Stimulated activated CD4-positive, alpha-beta T cell treated with anti-CD3 and anti-CD28 coated beads, Interleukin-15, amount 100 ng/mL, for 1 hour (primary cell): Measurements from ENCODE around the gene HDAC4.

ENCODE experiments used
- DNase-seq, 2 donors: peaks; one replicate each; pipeline ENCODE4 v3.0.0-alpha.2; 2020; ENCODE audit warnings: low read depth in 1 of 2, low spot score in 1 of 2

The HDAC4 gene

GRCh38 chr2:239299218-239299939 is 101.4 kb downstream of the HDAC4 start:
- no peak for DNase-seq

GRCh38 chr2:239298116-239298804 is 102.6 kb downstream of the HDAC4 start:
- DNase-seq = peak; percentile 41 to 64

- no peak for DNase-seq
Observed at GRCh38 chr2:239297142-239298004, 103.4 kb downstream of the HDAC4 start.

DNA sequence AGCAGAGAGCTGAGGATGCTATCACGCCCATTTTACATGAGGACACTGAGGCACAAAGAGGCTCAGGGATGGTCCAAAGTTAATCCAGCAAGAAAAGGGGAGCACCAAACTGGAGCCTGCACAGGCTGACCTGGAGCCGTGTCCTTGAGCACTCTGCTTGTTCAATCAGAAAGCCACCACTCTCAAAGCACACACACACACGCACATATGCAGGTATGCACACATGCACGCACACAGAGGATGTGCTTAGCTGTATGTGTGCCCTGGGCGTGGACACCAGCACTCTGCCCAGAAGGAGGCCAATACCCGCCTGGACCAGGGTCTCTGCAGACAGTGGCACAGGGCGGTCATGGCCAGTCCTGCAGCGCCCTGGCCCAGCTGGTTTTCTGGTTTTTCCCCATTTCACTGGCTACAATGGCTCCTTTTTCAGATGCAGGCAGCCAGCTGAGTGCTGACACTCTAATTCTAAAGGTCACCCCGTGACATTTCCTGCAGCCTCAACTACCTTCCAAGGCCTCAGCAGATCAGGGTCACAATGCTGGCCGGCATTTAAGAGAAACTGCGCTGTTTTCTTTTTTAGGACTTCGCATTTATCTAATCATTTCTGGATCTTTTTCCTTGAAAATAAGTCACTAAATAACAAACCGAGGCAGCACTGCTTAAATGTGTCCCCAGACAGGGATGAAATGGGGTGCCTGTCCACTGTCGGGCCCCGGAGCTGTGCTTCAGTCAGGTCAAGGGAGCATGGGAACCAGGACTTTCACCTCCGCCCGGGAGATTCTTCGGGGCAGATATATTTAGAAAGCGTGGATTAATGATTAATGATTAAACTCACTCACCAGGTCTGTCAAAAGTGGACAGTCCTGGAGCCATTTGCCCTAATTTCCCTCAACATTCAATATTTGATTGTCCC is 104.5 kb downstream of the HDAC4 start:
- DNase-seq = no peak

- DNase-seq = no peak
Observed at GRCh38 chr2:239295377-239296019, 105.3 kb downstream of the HDAC4 start.

- DNase-seq = no peak
Observed at GRCh38 chr2:239294571-239295054, 106.2 kb downstream of the HDAC4 start.

DNA sequence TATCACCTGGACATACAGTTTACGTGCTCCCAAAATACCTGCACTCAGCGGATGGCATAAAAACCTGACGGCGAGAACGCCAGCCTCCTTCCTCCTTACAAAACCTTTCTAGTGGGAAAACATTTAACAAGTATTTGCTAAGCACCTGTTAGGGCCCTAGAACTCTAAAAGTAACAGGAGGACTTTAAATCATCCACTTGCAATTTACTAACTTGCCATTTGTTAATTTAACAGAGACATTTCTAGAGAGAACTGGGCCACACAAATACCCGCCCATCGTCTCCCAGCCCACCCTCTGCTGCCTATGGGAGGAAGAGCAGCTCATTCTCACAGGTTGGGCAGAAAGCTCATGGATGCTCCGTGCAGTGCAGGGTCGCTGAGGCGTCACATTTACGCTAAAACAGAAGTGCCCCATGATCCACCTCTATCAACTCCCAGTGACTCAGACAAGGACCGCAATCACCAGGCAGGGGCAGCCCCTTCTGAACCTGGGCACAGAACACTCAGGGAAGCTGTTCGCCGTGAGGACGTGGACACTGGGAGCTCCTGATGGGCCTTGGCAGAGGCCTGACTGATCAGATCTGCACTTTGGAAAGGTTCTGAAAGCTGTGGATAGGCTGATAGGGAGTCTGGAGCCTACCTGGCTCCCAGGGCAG is 106.9 kb downstream of the HDAC4 start:
- peak in 1 of 2 donors; percentile 34 for DNase-seq

- DNase-seq = no peak
Observed at GRCh38 chr2:239292959-239293774, 107.7 kb downstream of the HDAC4 start.

GRCh38 chr2:239292531-239292930 is 108.3 kb downstream of the HDAC4 start:
- DNase-seq = no peak

DNA sequence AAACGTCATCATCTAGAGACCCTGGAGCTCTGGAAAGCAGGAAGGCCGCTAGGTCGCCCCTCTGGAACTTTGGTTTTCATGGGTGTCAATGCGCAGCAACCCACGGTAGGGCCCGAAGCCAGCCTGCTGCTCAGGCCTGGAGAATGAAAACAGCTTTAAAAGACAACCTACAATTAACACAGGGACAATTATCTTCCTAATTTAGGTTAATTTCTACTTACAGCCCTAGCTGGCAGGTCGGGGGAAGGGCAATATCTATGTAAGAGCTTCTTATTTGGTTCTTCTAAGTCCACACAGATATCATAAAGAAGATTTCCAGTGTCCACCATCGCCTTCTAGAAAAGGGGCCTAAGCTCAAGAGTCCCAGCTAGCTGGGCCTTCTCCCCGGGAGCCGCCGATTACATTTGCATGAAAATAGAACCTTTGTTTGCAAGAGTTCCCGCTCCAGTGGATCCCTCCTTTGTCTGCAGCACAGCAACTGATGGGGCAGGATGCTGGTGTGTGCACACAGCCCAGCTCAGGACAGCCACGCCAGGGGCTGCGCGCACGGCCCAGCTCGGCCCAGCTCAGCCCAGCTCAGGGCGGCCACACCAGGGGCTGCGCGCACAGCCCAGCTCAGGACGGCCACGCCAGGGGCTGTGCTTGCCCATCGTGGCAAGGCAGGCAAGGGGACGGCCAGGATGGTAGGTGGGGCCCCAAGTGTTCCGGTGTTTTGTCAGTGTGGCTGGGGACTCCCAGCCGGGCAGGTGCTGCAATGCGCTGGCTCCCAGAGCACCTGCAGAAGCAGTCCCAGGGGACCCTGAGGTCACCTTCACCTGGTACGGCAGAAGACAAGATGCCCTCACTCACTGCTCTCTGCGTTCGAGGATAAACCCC is 109.1 kb downstream of the HDAC4 start:
- no peak for DNase-seq

DNA sequence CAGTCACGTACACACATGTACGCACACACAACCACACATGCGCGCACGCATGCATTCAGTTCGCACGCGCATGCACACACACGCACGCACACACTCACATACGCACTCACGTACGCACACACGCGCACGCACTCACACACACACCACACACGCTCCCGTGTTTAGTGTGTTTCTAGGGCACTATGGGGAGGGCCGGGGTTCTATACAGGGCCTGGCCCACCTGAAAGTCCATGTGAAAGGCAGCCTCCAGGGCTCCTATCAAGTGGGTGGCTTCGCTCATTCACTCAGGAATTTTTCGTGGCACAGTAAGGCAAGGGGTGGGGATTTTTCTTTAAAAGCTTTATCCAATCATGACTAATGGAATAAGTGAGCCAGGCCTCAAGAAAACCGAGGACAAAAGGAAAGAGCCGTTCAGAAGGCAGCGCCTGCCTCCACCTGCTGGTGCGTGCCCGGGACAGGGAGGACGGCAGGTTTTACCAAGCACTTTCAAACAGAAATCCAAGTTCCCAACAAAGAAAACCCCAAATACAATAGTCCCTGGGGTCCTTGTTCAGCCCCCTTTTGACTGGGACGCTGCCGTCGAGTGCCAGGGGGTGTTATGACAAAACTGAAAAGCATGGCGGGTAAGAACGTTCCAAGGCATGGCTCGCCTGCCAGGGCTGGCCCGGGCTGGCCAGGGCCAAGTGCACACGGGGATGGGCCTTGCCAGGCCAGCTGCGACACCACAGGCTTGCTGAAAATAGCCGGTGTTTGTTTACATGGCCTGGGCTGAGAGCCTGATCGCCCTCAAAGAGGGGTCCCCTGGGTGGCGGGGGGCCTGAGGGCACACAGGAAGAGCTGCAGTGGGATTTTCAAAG is 110.0 kb downstream of the HDAC4 start:
- no peak for DNase-seq

GRCh38 chr2:239289545-239289944 is 111.3 kb downstream of the HDAC4 start:
- DNase-seq = no peak

GRCh38 chr2:239288951-239289511 is 111.8 kb downstream of the HDAC4 start:
- DNase-seq = no peak

DNA sequence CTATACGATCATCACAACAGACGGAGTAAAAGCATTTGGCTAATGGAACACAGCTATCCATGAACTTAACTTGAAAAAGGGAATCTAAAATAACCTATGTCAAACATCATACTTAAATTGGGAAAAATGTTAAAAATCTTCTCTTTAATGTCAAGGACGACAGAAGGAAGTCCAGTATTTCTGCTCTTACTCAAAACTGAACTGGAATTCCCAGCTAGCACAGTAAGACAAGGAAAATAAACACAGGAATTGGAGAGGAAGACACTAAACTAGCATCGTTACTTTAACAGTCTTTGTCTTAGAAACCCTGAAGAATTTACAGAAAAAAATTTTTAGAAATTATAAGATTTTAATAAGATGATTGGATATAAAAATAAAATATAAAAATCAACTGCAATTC is 112.6 kb downstream of the HDAC4 start:
- DNase-seq = no peak

GRCh38 chr2:239287461-239287860 is 113.4 kb downstream of the HDAC4 start:
- DNase-seq = no peak

GRCh38 chr2:239286901-239287300 is 113.9 kb downstream of the HDAC4 start:
- DNase-seq = no peak

GRCh38 chr2:239285932-239286230 is 114.9 kb downstream of the HDAC4 start:
- no peak for DNase-seq
